ENCODE results near the gene BICD2.
"Not testable (repeated sequence)": the region's sequence is repeated elsewhere in the genome, so short reads cannot be mapped to it uniquely, and the experiment has no call there.

GRCh38 chr9:92768816-92769215, 4.2 kb upstream of the BICD2 start:
- not testable (repeated sequence) for TF ChIP-seq POLR2AphosphoS5, CTCF, POLR2A, EP300 (IDR thresholded peaks at IDR 0.05)
